ENCODE data around the gene SHCBP1L.
"Not testable (repeated sequence)": the region's sequence is repeated elsewhere in the genome, so short reads cannot be mapped to it uniquely, and the experiment has no call there.

Gene SHCBP1L

DNA sequence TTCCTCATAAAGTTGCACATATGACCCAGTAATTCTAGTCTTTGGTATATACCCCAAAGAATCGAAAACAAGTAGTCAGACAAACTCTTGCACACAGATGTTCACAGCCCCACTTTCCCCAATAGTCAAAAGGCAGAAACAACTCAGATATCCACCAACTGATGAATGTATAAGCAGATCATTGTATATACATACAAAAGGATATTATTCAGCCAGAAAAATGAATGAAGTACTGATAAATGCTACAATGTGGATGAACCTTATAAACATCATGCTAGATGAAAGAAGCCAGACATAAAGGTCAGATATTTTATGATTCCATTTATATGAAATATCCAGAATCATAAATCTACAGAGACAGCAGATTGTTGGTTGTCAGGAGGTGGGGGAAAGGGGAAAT, 27.3 kb downstream of the SHCBP1L start:
- TF ChIP-seq, protein P1, sequence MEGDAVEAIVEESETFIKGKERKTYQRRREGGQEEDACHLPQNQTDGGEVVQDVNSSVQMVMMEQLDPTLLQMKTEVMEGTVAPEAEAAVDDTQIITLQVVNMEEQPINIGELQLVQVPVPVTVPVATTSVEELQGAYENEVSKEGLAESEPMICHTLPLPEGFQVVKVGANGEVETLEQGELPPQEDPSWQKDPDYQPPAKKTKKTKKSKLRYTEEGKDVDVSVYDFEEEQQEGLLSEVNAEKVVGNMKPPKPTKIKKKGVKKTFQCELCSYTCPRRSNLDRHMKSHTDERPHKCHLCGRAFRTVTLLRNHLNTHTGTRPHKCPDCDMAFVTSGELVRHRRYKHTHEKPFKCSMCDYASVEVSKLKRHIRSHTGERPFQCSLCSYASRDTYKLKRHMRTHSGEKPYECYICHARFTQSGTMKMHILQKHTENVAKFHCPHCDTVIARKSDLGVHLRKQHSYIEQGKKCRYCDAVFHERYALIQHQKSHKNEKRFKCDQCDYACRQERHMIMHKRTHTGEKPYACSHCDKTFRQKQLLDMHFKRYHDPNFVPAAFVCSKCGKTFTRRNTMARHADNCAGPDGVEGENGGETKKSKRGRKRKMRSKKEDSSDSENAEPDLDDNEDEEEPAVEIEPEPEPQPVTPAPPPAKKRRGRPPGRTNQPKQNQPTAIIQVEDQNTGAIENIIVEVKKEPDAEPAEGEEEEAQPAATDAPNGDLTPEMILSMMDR (IDR thresholded peaks at IDR 0.05; ENCODE audit: borderline replicate concordance, insufficient read depth, low read depth, low read length): no peak
- no peak overlapping the region for H3K4me3 ChIP-seq (ENCODE audit: low read depth, low read length)

DNA sequence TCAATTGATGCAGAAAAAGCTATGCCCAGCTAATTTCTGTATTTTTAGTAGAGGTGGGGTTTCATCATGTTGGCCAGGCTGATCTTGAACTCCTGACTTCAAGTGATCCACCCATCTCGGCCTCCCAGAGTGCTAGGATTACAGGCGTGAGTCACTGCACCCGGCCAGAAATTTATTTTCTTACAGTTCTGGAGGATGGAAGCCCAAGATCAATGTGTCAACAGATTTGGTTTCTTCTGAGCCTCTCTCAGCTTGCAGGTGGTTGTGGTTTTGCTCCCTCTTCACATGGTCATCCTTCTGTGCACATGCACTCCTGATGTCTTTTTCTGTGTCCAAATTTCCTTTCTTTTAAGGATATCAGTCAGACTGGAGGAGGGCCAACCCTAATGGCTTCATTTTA, 35.6 kb downstream of the SHCBP1L start:
- no peak overlapping the region for H3K4me3 ChIP-seq (ENCODE audit: low read depth, low read length)
- TF ChIP-seq, protein P1 (IDR thresholded peaks at IDR 0.05; ENCODE audit: borderline replicate concordance, insufficient read depth, low read depth, low read length): no peak

DNA sequence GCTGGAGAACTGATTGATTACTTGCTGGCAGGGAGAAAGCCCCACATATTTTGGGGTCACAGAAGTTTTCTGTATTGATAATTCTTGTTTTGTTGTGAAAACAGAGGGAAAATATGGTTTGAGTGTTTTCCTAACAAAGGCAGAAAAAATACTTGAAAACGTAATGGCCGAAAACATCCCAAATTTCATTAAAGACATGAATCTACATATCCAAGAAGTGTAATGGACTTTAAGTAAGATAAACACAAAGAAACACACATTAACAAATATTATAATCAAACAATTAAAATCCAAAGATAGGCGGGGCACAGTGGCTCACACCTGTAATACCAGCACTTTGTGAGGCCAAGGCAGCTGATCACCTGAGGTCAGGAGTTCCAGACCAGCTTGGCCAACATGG, 39.6 kb downstream of the SHCBP1L start:
- TF ChIP-seq, protein P1 (IDR thresholded peaks at IDR 0.05; ENCODE audit: borderline replicate concordance, insufficient read depth, low read depth, low read length): no peak
- H3K4me3 ChIP-seq (ENCODE audit: low read depth, low read length): no peak overlapping the region

DNA sequence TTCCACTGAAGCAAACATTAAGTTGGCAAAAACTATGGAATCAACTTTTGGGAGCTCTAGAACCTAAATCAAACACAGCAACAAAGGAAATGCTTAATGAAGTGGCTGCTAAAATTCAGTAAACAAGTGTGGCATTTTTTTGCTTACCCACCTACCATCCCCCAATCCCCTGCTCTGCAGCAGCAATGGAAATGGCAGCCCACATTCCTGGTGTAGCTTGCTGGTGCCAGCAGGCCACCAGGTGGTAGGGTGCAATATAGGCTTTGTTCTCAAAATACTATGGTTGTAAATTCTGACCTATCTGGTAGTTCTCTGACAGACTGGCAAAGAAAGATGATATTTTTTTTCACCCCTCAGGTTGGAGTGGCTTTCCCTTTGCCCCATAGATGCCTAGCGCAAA, 42.8 kb downstream of the SHCBP1L start:
- H3K4me3 ChIP-seq (ENCODE audit: low read depth, low read length): no peak overlapping the region
- TF ChIP-seq, protein P1 (IDR thresholded peaks at IDR 0.05; ENCODE audit: borderline replicate concordance, insufficient read depth, low read depth, low read length): no peak

DNA sequence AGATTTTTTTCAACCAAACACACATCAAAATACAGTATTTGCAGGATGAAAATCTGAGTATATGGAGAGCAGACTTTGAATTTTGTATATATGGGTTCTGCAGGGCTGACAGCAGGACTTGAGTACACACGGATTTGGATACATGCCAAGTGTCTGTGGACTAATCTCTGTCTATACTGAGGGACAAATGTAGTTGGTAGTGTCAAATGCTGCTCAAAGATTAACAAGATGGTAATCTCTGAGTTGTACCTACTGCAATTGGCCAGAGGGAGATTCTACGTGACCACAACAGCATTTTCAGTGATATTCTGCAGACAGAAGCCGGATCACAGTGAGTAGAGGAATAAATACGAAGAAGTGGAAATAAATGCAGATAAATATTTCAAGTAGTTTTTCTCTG, 43.4 kb downstream of the SHCBP1L start:
- no peak overlapping the region for H3K4me3 ChIP-seq (ENCODE audit: low read depth, low read length)
- TF ChIP-seq, protein P1 (IDR thresholded peaks at IDR 0.05; ENCODE audit: borderline replicate concordance, insufficient read depth, low read depth, low read length): no peak

DNA sequence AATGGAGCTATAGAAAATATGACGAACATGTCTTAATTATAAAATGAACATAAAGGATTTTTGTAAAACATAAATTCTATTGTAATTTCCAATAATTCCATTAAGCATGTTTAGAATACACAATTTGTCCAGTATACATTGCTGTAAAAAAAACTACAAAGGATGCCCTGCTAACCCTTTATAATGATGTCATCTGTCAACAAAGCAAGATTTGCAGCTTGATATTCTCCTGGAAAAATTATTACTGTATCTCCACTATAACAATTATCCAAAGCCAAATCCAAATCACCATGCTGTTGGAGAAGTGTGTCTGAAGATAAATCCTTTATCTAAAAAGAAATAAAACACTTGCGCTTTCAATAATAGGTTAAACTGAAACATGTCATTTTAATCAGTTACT, 47.6 kb downstream of the SHCBP1L start:
- TF ChIP-seq, protein P1 (IDR thresholded peaks at IDR 0.05; ENCODE audit: borderline replicate concordance, insufficient read depth, low read depth, low read length): no peak

DNA sequence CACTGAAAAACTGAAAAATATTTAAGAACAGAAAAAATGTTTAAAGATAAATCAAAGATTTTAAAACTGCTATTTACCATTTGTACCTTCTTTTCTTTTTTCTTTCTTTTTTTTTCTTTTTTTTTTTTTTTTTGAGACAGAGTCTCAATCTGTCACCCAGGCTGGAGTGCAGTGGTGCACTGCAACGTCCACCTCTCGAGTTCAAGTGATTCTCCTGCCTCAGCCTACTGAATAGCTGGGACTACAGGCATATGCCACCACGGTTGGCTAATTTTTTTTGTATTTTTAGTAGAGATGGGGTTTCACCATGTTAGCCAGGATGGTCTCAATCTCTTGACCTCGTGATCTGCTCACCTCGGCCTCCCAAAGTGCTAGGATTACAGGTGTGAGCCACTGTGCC, 51.0 kb downstream of the SHCBP1L start:
- H3K4me3 ChIP-seq (ENCODE audit: low read depth, low read length): not testable (repeated sequence)

More for the DNA sequence above, 47.6 kb downstream of the SHCBP1L start:
- no peak overlapping the region for H3K4me3 ChIP-seq (ENCODE audit: low read depth, low read length)

DNA sequence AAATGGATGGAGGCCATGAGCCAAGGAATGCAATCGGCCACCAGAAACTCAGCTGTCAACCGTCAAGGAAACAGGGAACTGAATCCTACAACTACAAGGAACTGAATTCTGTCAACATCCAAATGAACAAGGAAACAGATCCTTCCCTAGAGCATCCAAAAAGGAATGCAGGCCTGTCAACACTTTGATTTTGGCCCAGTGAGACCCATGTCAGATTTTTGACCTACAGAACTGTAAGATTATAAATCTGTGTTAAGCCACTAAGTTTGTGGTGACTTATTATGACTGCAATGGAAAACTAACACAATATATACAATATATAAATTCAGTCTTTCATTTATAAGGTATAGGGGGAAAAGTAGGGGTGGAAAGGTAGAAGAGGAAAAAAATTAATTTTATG, 55.3 kb downstream of the SHCBP1L start:
- H3K4me3 ChIP-seq (ENCODE audit: low read depth, low read length): no peak overlapping the region
- TF ChIP-seq, protein P1 (IDR thresholded peaks at IDR 0.05; ENCODE audit: borderline replicate concordance, insufficient read depth, low read depth, low read length): no peak
